ENCODE measurements around the gene PLOD1.

The PLOD1 gene

GRCh38 chr1:11979028-11979850 is 44.7 kb downstream of the PLOD1 start:
- no peak for DNase-seq (ENCODE audit: low spot score)

GRCh38 chr1:11979851-11980675 is 45.5 kb downstream of the PLOD1 start, which contains the start of gene MFN2:
TSS of gene MFN2 (plus strand) at chr1:11980444. CDS start at chr1:11989169, 8,725 bp downstream.
- DNase-seq (ENCODE audit: low spot score) = peak; percentile 99

GRCh38 chr1:11980676-11980972 is 46.1 kb downstream of the PLOD1 start:
- DNase-seq (ENCODE audit: low spot score) = no peak

GRCh38 chr1:11981378-11982009 is 47.0 kb downstream of the PLOD1 start:
- DNase-seq (ENCODE audit: low spot score) = no peak

GRCh38 chr1:11982010-11982392 is 47.5 kb downstream of the PLOD1 start:
- peak; percentile 78 for DNase-seq (ENCODE audit: low spot score)

GRCh38 chr1:11984121-11984520 is 49.6 kb downstream of the PLOD1 start:
- no peak for DNase-seq (ENCODE audit: low spot score)

- DNase-seq (ENCODE audit: low spot score) = no peak
Measured at GRCh38 chr1:11984576-11984975, 50.1 kb downstream of the PLOD1 start.

- DNase-seq (ENCODE audit: low spot score) = no peak
Measured at GRCh38 chr1:11985171-11985570, 50.7 kb downstream of the PLOD1 start.

- no peak for DNase-seq (ENCODE audit: low spot score)
Measured at GRCh38 chr1:11985851-11986250, 51.3 kb downstream of the PLOD1 start.

GRCh38 chr1:11989669-11990068 is 55.2 kb downstream of the PLOD1 start:
- DNase-seq (ENCODE audit: low spot score) = no peak

- no peak for DNase-seq (ENCODE audit: low spot score)
Measured at GRCh38 chr1:11990303-11991032, 56.0 kb downstream of the PLOD1 start.

- no peak for DNase-seq (ENCODE audit: low spot score)
Measured at GRCh38 chr1:11991969-11992676, 57.6 kb downstream of the PLOD1 start.

- no peak for DNase-seq (ENCODE audit: low spot score)
Measured at GRCh38 chr1:11997081-11997850, 62.7 kb downstream of the PLOD1 start.

GRCh38 chr1:11998636-11999035 is 64.1 kb downstream of the PLOD1 start:
- DNase-seq (ENCODE audit: low spot score) = no peak

- DNase-seq (ENCODE audit: low spot score) = no peak
Measured at GRCh38 chr1:11999236-11999635, 64.7 kb downstream of the PLOD1 start.

GRCh38 chr1:12001249-12001917 is 66.9 kb downstream of the PLOD1 start:
- DNase-seq (ENCODE audit: low spot score) = peak; percentile 79

- no peak for DNase-seq (ENCODE audit: low spot score)
Measured at GRCh38 chr1:12001996-12002493, 67.5 kb downstream of the PLOD1 start.

- no peak for DNase-seq (ENCODE audit: low spot score)
Measured at GRCh38 chr1:12003762-12004161, 69.2 kb downstream of the PLOD1 start.

- DNase-seq (ENCODE audit: low spot score) = no peak
Measured at GRCh38 chr1:12005488-12006166, 71.1 kb downstream of the PLOD1 start.

Data from NAMALWA (cell line).